NCI-H2029 treated with DMSO at 0.1 percent for 48 hours (cell line): ENCODE results near the gene ABLIM3.
A peak's percentile ranks its signal among the peaks of the same experiment; 100 is the strongest.

Experiments used
- DNase-seq: peaks from one replicate; lab custom pipeline; 2025; lab: John Stamatoyannopoulos, UW

The ABLIM3 gene

DNA sequence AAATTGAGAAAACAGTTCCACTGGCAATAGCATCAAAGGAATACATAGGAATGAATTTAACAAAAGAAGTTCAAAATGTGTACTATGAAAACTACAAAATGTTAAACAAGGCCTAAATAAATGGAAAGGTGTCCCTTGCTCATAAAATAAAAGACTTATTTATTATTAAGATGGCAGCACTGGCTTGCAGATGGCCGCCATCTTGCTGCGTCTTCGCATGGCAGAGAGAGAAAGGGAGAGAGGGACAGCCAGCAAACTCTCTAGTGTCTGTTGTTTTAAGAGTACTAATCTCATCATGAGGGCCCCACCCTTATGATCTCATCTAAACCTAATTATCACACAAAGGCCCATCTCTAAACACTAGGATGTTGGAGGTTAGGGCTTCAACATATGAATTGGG is 47.1 kb downstream of the ABLIM3 start:
- no peak for DNase-seq

GRCh38 chr5:149195337-149195887 is 54.1 kb downstream of the ABLIM3 start:
- DNase-seq = no peak

- no peak for DNase-seq
These were observed 54.7 kb downstream of the ABLIM3 start for GRCh38 chr5:149195962-149196361.

- no peak for DNase-seq
These were observed 56.9 kb downstream of the ABLIM3 start for GRCh38 chr5:149198148-149198547.

GRCh38 chr5:149200355-149200754 is 59.1 kb downstream of the ABLIM3 start:
- no peak for DNase-seq

DNA sequence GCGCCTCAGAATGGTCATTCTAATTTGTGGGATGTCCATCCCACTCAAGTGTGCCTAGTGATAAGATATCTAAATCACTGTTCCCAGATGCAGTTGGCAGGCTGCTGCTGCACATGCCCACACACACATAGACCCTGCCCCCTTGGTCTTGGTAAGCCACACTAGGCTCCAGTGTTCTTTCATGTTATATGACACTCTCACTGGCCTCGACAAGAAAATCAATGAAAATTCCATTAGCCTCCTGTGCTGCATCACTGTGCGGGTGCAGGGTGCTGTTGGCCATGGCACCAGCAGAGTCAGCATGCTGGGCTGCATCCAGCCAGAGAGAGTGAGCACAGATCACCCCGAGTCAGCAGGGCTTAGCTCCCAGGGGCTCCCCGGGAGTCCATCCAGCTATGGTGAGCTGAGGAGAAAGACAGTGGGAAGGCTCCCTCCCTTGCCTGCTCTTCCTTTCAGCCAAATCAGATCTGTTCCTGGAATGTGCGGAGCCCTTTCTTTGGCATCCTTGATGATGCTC is 59.9 kb downstream of the ABLIM3 start:
- no peak for DNase-seq

DNA sequence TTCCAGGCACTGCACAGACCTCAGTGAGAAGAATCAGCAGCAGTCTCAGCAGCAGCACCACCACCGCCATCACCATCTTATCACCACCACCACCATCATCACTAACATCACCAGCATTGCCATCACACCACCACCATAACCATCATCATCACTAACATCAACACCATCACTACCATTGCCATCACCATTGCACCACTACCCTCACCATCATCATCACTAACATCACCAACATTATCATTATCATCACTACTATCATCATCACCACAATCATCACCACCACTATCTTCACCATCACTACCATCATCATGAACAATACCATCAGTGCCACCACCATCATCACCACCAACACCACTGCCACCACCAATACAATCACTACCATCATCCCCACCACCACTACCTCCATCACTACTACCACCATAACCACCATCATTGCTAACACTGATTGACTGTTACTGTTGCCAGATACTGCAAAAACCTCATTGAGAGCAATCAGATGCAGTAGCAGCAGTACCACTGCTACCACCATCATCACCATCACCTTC is 61.7 kb downstream of the ABLIM3 start:
- no peak for DNase-seq

DNA sequence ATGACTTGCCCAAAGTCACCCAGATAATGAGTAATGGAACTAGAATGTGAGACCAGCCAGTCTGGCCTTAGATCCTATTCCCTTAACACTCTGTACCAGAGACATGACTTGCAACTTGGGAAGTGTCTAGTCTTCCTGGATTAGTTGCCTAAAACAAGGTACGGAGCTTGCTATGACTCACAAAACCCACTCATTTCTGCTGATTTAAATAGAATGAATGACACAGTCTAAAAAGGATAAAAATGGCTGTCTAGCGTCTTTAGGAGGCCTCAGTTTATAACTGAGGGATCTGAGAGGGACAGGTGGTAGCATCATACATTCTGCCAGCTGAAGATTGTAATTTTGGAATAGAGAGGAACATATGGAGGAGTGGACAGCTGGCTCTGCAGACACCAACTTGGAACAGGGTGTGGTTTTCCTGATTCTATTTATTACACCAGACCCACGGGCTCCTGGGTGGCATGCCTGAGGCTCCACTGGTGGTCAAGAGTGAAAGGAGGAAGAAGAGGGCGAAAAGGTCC is 62.7 kb downstream of the ABLIM3 start:
- DNase-seq = no peak

GRCh38 chr5:149205625-149206523 is 64.6 kb downstream of the ABLIM3 start:
- no peak for DNase-seq

- no peak for DNase-seq
These were observed 65.3 kb downstream of the ABLIM3 start for GRCh38 chr5:149206524-149207141.

GRCh38 chr5:149207831-149208230 is 66.5 kb downstream of the ABLIM3 start:
- DNase-seq = no peak

- DNase-seq = no peak
These were observed 68.9 kb downstream of the ABLIM3 start for GRCh38 chr5:149210225-149210624.

GRCh38 chr5:149210968-149211490 is 69.7 kb downstream of the ABLIM3 start:
- no peak for DNase-seq

- DNase-seq = no peak
These were observed 70.3 kb downstream of the ABLIM3 start for GRCh38 chr5:149211566-149211965.

DNA sequence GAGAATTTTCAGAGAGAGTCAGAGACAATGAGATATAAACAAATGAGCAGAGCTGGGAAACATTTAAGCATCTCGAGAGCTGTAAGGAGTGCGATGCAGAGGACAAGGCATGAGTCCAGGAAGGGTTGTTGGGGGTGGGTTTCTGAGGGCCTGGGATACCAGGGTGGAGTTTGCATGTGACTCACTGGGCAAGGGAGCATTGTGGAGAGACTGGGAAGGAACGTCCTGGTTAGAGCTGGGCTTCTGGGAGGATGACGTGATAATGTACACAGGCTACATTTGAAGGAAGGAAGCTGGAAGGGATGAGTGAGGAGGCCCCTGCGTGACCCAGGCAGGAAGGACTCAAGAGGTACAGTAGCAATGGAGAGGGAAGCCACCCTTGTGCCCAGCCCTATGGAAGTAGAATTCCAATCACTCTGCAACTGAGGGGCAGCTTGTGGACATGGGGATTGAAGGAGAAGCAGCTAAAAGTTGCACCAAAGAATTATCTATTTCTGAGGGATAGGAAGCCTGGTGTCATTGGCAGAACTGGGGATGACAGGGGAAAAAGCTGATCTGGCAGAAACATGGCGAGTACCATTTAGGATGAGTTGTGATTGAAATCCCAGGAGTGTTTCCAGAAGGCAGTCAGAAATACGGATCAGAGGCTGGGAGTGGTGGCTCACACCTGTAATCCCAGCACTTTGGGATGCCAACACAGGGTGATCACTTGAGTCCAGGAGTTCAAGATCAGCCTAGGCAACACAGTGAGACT is 71.1 kb downstream of the ABLIM3 start:
- DNase-seq = no peak

- DNase-seq = no peak
These were observed 72.1 kb downstream of the ABLIM3 start for GRCh38 chr5:149213264-149213880.

DNA sequence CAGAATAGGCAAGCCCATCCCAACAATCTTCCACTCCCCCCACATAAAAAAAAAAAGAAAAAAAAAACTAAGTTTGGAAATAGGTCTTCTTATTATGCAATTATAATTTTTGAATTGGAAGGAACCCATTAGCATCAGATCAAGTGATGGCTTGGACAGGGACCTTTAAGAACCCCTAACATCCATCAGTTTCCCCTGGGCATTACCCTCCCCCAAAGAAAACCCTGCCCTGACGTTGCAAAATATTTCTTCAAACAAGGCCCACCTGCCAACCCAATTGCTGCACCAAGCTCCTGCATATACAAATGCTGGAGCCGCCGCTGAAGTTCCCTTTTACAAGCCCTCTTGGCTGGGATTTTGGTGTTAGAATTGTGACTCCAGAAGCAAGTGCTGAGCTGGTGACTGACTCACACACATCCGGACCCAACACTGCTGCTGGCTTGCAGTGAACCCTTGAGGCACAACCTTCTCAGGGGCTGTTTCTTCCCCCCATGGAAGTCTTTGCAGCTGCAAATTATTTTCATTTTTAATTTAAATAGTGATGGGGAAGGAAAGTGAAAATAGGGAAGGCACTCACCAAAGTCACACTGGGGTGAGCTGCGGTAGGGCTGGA is 74.3 kb downstream of the ABLIM3 start:
- no peak for DNase-seq

GRCh38 chr5:149216496-149216895 is 75.2 kb downstream of the ABLIM3 start:
- no peak for DNase-seq

DNA sequence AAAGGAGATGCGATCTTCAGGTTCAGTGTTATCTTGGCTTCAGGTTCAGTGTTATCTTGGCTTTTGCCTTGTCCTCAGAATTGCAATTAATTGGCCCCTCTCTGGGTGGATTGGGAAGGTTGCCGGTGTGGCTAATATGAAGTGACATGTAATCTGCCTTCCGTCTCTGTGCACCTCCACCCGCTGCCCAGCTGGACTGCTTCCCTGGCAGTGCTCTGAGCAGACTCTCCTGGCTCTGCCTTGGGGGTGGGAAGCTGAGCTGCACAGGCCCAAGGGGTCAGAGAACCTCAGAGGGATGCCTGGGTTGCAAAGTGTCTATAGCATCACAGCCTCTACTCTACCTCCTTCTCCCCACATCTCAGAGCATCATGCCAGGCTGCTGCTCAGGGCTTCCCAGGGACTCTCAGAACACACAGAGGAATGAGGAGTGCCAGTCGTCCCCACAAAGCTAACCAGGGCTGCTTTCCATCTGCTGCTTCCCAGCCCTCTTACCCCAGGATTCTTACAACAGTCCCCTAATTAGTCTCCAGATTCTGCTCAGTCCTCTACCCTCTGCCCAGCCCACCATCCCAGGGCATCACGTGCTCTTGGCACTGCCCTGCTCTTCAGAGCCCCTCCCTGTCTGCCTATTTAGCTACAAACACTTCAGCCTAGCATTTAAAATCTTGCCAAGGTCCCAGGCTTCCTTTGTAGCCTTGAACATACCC is 76.0 kb downstream of the ABLIM3 start:
- no peak for DNase-seq

GRCh38 chr5:149217803-149218155 is 76.5 kb downstream of the ABLIM3 start:
- peak; percentile 90 for DNase-seq
